Coronary artery (tissue), 2 donors: ENCODE data around the gene ZNF451.
"Not testable (repeated sequence)": the region's sequence is repeated elsewhere in the genome, so short reads cannot be mapped to it uniquely, and the experiment has no call there.

ENCODE experiments used
- DNase-seq: peaks from one replicate; pipeline ENCODE4 v3.0.0-alpha.2; 2017; ENCODE audit warnings: low spot score
- H3K27ac ChIP-seq, 2 donors: fragments of 200-600 bp; sonication (generic); one replicate each; pipeline ENCODE4 v1.5.1; 2016 to 2019
- H3K4me3 ChIP-seq: fragments of 200-600 bp; sonication (generic); 2 replicates; pipeline ENCODE4 v1.5.1; 2016; ENCODE audit warnings: mild to moderate bottlenecking, moderate library complexity
- TF ChIP-seq, protein P1 (sequence below): fragments of 200-600 bp; sonication (generic); IDR thresholded peaks from one replicate; pipeline ENCODE4 v1.5.1; 2019; ENCODE audit warnings: antibody characterized with exemption

ZNF451 gene, protein sequence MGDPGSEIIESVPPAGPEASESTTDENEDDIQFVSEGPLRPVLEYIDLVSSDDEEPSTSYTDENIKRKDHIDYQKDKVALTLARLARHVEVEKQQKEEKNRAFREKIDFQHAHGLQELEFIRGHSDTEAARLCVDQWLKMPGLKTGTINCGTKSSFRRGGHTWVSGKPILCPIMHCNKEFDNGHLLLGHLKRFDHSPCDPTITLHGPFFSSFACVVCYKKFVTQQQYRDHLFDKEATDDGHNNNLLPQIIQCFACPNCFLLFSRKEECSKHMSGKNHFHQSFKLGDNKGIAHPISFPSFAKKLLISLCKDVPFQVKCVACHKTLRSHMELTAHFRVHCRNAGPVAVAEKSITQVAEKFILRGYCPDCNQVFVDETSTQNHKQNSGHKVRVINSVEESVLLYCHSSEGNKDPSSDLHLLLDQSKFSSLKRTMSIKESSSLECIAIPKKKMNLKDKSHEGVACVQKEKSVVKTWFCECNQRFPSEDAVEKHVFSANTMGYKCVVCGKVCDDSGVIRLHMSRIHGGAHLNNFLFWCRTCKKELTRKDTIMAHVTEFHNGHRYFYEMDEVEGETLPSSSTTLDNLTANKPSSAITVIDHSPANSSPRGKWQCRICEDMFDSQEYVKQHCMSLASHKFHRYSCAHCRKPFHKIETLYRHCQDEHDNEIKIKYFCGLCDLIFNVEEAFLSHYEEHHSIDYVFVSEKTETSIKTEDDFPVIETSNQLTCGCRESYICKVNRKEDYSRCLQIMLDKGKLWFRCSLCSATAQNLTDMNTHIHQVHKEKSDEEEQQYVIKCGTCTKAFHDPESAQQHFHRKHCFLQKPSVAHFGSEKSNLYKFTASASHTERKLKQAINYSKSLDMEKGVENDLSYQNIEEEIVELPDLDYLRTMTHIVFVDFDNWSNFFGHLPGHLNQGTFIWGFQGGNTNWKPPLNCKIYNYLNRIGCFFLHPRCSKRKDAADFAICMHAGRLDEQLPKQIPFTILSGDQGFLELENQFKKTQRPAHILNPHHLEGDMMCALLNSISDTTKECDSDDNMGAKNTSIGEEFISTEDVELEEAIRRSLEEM

DNA sequence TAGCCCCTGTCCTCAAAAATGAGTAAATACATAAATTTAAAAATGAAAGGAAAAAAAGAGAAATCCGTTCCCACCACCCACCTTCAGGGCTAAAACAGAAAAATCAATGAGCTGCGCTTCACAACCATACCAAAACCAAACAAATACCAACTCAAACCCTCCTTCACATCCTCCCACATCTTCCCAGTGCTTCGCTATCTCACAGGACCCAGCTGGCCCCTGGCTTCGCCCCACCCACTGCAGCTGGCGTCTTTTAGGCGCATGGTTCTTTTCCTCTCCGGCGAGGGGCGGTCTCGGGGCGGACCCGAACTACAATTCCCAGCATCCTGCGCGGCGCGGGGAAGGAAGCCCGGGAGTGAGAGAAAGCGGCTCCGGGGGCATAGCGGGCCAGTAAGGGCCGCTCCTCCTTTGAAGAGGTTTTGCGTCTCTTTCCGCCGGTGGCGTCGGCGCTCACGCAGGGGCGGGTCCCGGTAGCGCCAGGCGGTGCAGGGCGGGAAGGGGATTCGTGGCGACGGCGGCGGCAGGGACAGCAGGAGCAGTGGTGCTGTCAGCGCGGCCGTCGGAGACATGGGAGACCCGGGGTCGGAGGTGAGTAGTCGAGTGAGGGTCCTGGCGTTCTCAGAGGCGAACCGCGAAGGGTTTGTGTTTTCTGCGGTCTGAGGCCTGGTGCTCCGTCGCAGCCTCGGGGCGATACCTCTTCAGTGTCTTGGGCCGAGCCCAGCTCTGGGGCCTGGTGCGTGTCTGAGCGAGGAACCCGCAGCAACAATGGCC, at the start of gene ZNF451:
Gene ZNF451 (plus strand): TSS at position 502 of the 771 bp plus-strand sequence. CDS start 66 bp downstream, at position 568.
- H3K27ac ChIP-seq = peak within 1 kb of the TSS; percentile 81 to 94
- TF ChIP-seq, protein P1, sequence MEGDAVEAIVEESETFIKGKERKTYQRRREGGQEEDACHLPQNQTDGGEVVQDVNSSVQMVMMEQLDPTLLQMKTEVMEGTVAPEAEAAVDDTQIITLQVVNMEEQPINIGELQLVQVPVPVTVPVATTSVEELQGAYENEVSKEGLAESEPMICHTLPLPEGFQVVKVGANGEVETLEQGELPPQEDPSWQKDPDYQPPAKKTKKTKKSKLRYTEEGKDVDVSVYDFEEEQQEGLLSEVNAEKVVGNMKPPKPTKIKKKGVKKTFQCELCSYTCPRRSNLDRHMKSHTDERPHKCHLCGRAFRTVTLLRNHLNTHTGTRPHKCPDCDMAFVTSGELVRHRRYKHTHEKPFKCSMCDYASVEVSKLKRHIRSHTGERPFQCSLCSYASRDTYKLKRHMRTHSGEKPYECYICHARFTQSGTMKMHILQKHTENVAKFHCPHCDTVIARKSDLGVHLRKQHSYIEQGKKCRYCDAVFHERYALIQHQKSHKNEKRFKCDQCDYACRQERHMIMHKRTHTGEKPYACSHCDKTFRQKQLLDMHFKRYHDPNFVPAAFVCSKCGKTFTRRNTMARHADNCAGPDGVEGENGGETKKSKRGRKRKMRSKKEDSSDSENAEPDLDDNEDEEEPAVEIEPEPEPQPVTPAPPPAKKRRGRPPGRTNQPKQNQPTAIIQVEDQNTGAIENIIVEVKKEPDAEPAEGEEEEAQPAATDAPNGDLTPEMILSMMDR = no peak

DNA sequence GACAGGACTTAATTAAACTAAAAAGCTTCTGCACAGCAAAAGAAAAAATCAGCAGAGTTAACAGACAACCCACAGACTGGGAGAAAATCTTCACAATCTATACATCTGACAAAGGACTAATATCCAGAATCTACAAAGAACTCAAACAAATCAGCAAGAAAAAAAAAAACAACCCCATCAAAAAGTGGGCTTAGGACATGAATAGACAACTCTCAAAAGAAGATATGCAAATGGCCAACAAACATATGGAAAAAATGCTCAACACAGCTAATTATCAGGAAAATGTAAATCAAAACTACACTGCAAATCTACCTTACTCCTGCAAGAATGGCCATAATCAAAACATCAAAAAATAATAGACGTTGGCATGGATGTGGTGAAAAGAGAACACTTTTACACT, 45.9 kb upstream of the ZNF451 start:
- H3K27ac ChIP-seq, DNase-seq, H3K4me3 ChIP-seq: not testable (repeated sequence)

More for the DNA sequence above, at the start of gene ZNF451:
- peak; percentile 98 for DNase-seq
- H3K4me3 ChIP-seq = peak within 1 kb of the TSS; percentile 79

DNA sequence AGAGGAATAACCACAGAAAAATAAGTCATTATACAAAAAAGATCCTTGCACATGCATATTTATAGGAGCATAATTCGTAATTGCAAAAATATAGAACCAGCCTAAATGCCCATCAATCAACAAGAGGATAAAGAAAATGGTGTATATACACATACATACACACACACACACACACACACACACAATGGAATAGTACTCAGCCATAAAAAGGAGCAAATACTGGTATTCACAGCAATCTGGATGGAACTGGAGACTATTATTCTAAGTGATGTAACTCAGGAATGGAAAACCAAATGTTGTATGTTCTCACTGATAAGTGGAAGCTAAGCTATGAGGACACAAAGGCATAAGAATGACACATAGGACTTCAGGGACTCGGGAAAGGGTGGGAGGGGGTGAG, 45.4 kb upstream of the ZNF451 start:
- no peak for DNase-seq
- TF ChIP-seq, protein P1 = no peak
- H3K4me3 ChIP-seq = no peak overlapping the region
- no peak overlapping the region for H3K27ac ChIP-seq

DNA sequence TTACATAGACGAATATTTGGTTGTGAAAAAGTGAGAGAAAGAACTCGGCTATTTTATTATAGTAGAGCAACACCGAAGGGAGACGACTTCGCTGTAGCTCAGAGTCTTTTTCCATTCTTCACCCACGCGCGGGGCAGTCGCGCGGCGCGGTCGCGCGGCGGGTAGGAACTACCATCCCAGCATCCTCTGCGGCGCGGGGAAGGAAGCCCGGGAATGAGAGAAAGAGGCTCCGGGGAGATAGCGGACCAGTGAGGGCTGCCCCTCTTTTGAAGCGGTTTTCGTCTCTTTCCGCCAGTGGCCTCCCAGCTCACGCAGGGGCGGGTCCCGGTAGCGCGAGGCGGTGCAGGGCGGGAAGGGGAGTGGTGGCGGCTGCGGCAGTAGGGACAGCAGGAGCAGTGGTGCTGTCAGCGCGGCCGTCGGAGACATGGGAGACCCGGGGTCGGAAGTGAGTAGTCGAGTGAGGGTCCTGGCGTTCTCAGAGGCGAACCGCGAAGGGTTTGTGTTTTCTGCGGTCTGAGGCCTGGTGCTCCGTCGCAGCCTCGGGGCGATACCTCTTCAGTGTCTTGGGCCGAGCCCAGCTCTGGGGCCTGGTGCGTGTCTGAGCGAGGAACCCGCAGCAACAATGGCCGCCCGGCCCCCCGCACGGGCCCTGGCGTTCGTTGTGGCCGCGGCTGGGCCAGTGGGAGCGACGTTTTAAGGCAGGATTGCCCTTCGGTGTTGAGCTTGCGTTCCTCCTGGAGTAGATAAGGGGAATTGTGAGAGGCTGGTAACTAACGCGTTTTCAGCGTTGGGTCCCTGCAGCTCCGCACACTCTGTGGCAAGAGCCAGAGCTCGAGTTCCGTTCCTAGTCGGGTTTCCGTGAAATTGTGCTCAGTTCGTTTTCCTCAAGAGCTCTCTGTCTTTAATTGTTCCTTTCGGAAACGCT, 43.4 kb upstream of the ZNF451 start, which contains the start of gene KIAA1586:
Gene KIAA1586 (plus strand): TSS at position 362 of the 925 bp plus-strand sequence. CDS start 63 bp downstream, at position 425.
- DNase-seq = peak; percentile 95
- Histone ChIP-seq H3K4me3 (peak within 1 kb of the TSS; percentile 79), H3K27ac (peak within 1 kb of the TSS in 1 of 2 donors; percentile 82)

DNA sequence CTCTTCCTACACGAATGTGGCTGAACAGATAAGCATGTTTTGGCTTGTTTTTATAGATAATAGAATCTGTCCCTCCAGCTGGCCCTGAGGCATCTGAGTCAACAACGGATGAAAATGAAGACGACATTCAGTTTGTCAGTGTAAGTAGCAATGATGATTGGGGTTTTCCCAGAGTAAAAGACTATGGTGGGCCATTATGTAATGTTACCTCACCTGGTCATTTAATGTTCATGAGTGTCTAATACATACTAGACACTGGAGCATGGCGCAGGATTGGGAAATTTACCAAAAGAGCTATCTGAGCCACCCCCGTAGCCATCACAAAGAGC, 42.8 kb upstream of the ZNF451 start:
- DNase-seq, H3K27ac ChIP-seq: not testable (repeated sequence)

DNA sequence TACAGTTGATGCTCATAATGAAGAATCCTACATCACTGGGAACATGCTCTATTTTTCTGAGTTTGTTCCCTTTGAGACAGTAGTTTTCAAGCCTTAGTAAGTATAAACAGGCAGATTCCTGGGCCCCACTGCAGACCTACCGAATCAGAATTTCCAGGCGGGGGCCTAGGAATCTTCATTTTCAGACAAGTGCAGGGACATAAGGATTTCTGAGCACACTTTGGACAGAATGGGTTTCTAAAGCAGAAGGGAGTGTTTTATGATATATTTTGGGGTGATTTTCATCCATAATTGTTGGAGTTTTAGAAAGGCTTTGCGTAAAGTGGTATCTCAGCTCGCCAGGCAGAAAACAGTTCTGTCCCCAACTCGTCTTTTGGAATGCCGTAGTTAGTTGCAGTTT, 42.1 kb upstream of the ZNF451 start:
- H3K27ac ChIP-seq, H3K4me3 ChIP-seq, DNase-seq: not testable (repeated sequence)

More for the DNA sequence above, 42.8 kb upstream of the ZNF451 start:
- H3K4me3 ChIP-seq = not testable (repeated sequence)

DNA sequence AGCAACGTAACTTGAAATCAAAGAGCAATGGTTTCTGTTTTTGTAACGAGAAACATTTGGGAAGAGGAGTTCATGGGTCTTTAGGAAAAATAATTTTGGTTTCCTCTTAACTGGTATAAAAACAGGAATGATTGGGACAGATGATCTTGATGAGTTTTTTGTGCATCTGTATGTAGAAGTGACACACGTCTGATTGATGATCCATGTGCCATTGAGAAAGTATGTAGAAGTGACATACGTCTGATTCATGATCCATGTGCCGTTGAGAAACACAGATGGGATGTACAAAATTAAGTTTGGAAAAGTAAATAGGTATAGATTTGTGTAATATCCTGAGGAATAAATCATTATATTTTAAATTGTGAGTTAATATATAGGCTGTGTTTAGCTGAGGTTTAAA, 41.4 kb upstream of the ZNF451 start:
- Histone ChIP-seq H3K4me3 (no peak overlapping the region), H3K27ac (no peak overlapping the region)
- no peak for DNase-seq
- TF ChIP-seq, protein P1 = no peak

DNA sequence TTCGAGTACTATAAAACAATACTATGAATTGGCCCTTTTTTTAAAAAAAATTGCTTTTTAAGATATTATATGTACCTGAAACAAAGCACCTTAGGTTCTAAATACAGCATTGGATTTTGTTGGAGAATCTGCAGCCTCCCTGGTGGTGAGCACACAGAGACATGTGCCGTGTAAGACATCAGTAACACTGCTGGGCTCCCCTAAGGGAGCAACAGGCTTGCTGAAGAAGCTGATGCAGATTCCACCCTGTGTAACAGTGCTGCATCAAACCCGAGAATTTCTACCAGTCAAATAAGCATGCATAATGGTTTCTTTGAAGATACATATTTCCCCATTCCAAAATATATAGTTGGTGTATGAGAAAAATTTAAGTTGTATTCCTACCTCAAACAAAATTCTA, 26.1 kb upstream of the ZNF451 start:
- Histone ChIP-seq H3K4me3 (no peak overlapping the region), H3K27ac (no peak overlapping the region)
- DNase-seq = no peak
- TF ChIP-seq, protein P1 = no peak
